ENCODE measurements around the gene ELL2.

DNA sequence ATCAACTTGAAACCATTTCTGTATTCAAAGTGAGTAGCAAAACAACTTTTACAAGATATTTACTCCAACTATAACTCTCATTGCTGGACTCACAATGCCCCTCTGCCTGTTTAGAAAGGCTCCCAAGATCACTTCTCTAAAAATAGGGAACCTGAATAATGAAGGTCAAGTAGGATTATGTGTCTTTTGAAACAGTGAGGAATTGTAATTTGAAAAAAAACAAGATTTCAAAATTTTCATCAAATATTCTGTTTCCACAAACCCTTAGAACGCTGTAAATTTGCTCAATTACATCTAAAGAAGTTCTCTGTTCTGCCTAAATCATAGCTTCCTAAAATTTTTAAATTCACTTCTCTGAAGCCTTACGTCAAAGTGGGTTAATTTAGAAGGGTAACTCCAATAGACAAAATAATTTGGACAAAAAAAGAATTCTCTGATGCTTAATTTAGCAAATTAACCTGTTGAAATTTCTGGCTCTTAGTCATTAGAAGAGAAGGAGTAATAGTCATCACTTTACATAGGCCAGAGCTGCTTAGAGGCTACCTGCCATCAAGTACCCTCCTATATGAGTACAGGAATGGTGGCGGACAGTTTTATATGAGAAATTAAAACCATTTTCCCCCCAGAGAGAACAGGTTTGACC, 4.0 kb downstream of the ELL2 start:
- TF ChIP-seq POLR2AphosphoS5 (IDR thresholded peaks at IDR 0.05; ENCODE audit: borderline replicate concordance, low read depth, low read length) (no peak), EZH2 (IDR thresholded peaks at IDR 0.05) (no peak)
